Breast epithelium (tissue), 3 donors: Measurements from ENCODE around the gene SERPINE3.

ENCODE experiments used
- CTCF ChIP-seq, 3 donors: fragments of 450-650 bp; IDR thresholded peaks; one replicate each; pipeline ENCODE4 v1.5.1; 2016 to 2017; ENCODE audit warnings: antibody characterized with exemption in 3 of 3, mild to moderate bottlenecking in 3 of 3, moderate library complexity in 3 of 3
- POLR2A ChIP-seq: fragments of 450-650 bp; IDR thresholded peaks from one replicate; pipeline ENCODE4 v1.6.1; 2016; ENCODE audit warnings: antibody characterized with exemption, mild to moderate bottlenecking, moderate library complexity
- POLR2AphosphoS5 ChIP-seq, 3 donors: sonication (generic); formaldehyde crosslinking; IDR thresholded peaks; one replicate each; pipeline ENCODE4 v1.6.1; 2017; ENCODE audit warnings: antibody characterized with exemption in 3 of 3

GRCh38 chr13:51308781-51309180 lies 30.7 kb upstream of the SERPINE3 start:
- TF ChIP-seq CTCF (IDR thresholded peaks at IDR 0.05) (no peak), POLR2A (no peak), POLR2AphosphoS5 (IDR thresholded peaks at IDR 0.05) (no peak)
